Measurements from ENCODE around the gene RND2. TPM values are rescaled to one million over a fixed set of nuclear protein-coding genes. Genes with fewer than 3 reads are reported as not detected.

Gene RND2
- total RNA-seq, 1 donor, result 0.36 TPM

DNA sequence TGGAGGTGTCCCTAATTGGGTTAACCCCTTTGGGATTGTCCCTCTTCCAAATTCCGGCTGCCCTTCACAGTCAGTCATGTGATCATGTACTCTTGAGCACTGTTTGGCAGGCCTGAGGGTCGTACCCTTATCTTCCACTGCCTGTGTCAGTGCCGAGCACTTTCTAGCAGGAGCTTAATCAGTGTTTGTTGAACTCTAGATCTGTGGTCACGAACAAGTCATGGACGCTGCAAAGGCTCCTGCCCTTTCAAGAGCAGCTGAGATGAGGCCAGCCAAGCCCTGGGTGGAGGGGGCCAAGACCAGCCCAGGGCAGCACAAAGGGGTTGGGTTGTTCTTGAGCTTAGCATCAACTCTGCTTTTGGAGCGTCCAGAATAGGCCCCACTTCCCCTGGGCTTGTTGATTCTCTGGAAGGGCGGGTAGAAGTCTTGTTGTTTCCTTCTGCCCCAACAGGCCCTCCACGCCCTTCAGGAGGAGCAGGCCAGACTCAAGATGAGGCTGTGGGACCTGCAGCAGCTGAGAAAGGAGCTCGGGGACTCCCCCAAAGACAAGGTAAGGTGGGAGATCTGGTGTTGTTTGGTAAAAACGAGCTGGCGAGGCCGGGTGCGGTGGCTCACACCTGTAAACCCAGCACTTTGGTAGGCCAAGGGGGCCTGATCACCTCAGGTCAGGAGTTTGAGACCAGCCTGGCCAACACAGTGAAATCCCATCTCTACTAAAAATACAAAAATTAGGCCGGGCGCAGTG is 13.1 kb upstream of the RND2 start:
- peaks cover 3% of the 10 kb centered on the region for H3K4me1 ChIP-seq (ENCODE audit: insufficient read depth, low read length)
- no peaks in the 10 kb centered on the region for H3K9me3 ChIP-seq (ENCODE audit: low read depth, low read length)
- no peak overlapping the region for H3K27ac ChIP-seq (ENCODE audit: low read depth, low read length)
- peaks cover 5% of the 10 kb centered on the region for H4K20me1 ChIP-seq (ENCODE audit: insufficient read depth, low read length)
- H3K4me3 ChIP-seq (ENCODE audit: insufficient read depth, low read length), result no peak overlapping the region
- H3K27me3 ChIP-seq (ENCODE audit: insufficient read depth, low read length), result no peaks in the 10 kb centered on the region
- no peak overlapping the region for H2AFZ ChIP-seq (ENCODE audit: low read length)
- DNase-seq (ENCODE audit: insufficient read length, low spot score, missing footprints), result peak; percentile 31
- peaks cover 20% of the 10 kb centered on the region for H3K79me2 ChIP-seq (ENCODE audit: insufficient read depth, low read length)
- H3K4me2 ChIP-seq (ENCODE audit: insufficient read depth, low read length), result no peak overlapping the region
- H3K36me3 ChIP-seq (ENCODE audit: insufficient read depth, low read length), result peaks cover 26% of the 10 kb centered on the region
- TF ChIP-seq, protein P1, sequence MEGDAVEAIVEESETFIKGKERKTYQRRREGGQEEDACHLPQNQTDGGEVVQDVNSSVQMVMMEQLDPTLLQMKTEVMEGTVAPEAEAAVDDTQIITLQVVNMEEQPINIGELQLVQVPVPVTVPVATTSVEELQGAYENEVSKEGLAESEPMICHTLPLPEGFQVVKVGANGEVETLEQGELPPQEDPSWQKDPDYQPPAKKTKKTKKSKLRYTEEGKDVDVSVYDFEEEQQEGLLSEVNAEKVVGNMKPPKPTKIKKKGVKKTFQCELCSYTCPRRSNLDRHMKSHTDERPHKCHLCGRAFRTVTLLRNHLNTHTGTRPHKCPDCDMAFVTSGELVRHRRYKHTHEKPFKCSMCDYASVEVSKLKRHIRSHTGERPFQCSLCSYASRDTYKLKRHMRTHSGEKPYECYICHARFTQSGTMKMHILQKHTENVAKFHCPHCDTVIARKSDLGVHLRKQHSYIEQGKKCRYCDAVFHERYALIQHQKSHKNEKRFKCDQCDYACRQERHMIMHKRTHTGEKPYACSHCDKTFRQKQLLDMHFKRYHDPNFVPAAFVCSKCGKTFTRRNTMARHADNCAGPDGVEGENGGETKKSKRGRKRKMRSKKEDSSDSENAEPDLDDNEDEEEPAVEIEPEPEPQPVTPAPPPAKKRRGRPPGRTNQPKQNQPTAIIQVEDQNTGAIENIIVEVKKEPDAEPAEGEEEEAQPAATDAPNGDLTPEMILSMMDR (IDR thresholded peaks at IDR 0.05; ENCODE audit: extremely low read depth, low read depth, low read length), result no peak

DNA sequence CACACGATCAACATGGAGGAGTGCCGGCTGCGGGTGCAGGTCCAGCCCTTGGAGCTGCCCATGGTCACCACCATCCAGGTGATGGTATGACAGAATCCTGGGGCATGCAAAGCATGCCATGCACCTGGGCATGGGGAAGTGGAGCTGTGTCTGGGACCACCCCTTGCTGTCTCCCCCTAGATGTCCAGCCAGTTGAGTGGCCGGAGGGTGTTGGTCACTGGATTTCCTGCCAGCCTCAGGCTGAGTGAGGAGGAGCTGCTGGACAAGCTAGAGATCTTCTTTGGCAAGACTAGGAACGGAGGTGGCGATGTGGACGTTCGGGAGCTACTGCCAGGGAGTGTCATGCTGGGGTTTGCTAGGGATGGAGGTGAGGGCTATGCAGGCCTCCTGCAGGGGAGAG is 11.7 kb upstream of the RND2 start:
- no peak overlapping the region for H3K4me3 ChIP-seq (ENCODE audit: insufficient read depth, low read length)
- H3K36me3 ChIP-seq (ENCODE audit: insufficient read depth, low read length), result peaks cover 35% of the 10 kb centered on the region
- H3K9me3 ChIP-seq (ENCODE audit: low read depth, low read length), result no peaks in the 10 kb centered on the region
- H3K79me2 ChIP-seq (ENCODE audit: insufficient read depth, low read length), result peaks cover 26% of the 10 kb centered on the region
- H4K20me1 ChIP-seq (ENCODE audit: insufficient read depth, low read length), result peaks cover 10% of the 10 kb centered on the region
- TF ChIP-seq, protein P1 (IDR thresholded peaks at IDR 0.05; ENCODE audit: extremely low read depth, low read depth, low read length), result no peak
- no peak overlapping the region for H3K27ac ChIP-seq (ENCODE audit: low read depth, low read length)
- H3K4me1 ChIP-seq (ENCODE audit: insufficient read depth, low read length), result peaks cover 3% of the 10 kb centered on the region
- H3K4me2 ChIP-seq (ENCODE audit: insufficient read depth, low read length), result no peak overlapping the region
- no peaks in the 10 kb centered on the region for H3K27me3 ChIP-seq (ENCODE audit: insufficient read depth, low read length)
- H2AFZ ChIP-seq (ENCODE audit: low read length), result no peak overlapping the region
- no peak for DNase-seq (ENCODE audit: insufficient read length, low spot score, missing footprints)

DNA sequence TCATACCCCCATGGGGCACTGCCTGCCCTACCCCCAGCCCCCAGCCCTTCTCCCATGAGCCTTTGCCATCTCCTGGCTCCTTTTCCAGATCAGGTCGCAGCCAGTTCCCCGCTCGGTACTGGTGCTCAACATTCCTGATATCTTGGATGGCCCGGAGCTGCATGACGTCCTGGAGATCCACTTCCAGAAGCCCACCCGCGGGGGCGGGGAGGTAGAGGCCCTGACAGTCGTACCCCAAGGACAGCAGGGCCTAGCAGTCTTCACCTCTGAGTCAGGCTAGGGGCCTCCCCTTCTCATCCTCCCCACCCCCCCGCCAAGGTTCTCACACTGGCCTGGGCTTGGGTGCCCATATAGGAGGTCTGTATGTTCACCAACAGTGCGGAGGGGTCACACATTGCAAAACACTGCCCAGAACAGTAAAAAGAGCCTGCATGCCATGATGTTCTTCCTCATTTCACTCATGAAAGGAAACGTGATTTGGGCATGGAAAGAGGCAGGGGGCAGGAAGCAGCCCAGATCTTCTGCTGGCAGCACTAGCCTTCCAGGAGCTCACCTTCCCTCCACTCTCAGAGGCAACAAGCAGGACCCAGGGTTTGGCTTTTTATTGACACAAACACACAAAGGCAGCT is 10.9 kb upstream of the RND2 start:
- Histone ChIP-seq H3K27me3 (ENCODE audit: insufficient read depth, low read length) (no peaks in the 10 kb centered on the region), H3K4me3 (ENCODE audit: insufficient read depth, low read length) (no peak overlapping the region), H3K4me1 (ENCODE audit: insufficient read depth, low read length) (peaks cover 8% of the 10 kb centered on the region), H3K9me3 (ENCODE audit: low read depth, low read length) (no peaks in the 10 kb centered on the region), H3K79me2 (ENCODE audit: insufficient read depth, low read length) (peaks cover 34% of the 10 kb centered on the region), H3K4me2 (ENCODE audit: insufficient read depth, low read length) (no peak overlapping the region), H2AFZ (ENCODE audit: low read length) (no peak overlapping the region), H4K20me1 (ENCODE audit: insufficient read depth, low read length) (peaks cover 18% of the 10 kb centered on the region), H3K36me3 (ENCODE audit: insufficient read depth, low read length) (peaks cover 42% of the 10 kb centered on the region), H3K27ac (ENCODE audit: low read depth, low read length) (no peak overlapping the region)
- TF ChIP-seq, protein P1 (IDR thresholded peaks at IDR 0.05; ENCODE audit: extremely low read depth, low read depth, low read length), result no peak
- peak; percentile 25 for DNase-seq (ENCODE audit: insufficient read length, low spot score, missing footprints)
